GM18870 (cell line): ENCODE data around the gene ABCG2.
"Not testable (repeated sequence)": the region's sequence is repeated elsewhere in the genome, so short reads cannot be mapped to it uniquely, and the experiment has no call there.

Experiments
- ATAC-seq: cut with Tn5 transposase; IDR thresholded peaks from one replicate; pipeline ENCODE4 v1.9.1; 2021; ENCODE audit warnings: moderate library complexity; ENCODE audit not compliant: unreplicated experiment

The ABCG2 gene

GRCh38 chr4:88119943-88120342, 38.5 kb downstream of the ABCG2 start:
- ATAC-seq: no peak

- ATAC-seq: no peak
Measured at GRCh38 chr4:88115587-88115986, 42.9 kb downstream of the ABCG2 start.

DNA sequence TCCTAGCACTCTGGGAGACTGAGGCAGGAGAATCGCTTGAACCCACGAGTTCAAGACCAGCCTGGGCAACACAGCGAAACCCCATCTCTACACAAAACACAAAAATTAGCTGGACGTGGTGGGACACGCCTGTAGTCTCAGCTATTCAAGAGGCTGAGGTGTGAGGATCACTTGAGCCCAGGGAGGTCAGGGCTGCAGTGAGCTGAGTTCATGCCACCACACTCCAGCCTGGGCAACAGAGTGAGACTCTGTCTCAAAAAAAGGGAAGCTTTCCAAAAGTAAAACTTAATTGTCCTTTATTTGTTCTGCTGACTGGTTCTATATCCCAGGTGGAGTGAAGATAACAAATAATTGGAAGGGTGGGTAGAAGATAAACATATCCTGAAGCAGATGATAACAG, 45.6 kb downstream of the ABCG2 start:
- no peak for ATAC-seq

DNA sequence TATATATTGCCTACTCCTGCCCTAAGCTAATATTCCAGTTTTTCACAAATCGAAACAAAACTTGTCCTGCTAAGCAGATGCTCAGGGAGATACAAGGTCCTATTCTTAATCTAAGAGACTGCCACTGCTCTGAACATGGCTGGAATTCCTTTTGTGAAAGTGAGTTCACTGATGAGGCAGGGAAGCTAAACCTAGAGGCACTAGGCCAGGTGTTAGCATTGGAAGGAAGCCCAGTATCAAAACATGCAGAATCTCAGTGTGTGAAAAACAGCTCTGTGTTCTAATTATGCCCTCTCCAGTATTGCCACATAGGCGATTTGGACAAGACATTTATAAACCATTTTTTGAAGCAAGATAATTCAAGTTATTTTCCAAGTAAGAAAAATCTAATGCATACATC, 47.6 kb downstream of the ABCG2 start:
- ATAC-seq: no peak

DNA sequence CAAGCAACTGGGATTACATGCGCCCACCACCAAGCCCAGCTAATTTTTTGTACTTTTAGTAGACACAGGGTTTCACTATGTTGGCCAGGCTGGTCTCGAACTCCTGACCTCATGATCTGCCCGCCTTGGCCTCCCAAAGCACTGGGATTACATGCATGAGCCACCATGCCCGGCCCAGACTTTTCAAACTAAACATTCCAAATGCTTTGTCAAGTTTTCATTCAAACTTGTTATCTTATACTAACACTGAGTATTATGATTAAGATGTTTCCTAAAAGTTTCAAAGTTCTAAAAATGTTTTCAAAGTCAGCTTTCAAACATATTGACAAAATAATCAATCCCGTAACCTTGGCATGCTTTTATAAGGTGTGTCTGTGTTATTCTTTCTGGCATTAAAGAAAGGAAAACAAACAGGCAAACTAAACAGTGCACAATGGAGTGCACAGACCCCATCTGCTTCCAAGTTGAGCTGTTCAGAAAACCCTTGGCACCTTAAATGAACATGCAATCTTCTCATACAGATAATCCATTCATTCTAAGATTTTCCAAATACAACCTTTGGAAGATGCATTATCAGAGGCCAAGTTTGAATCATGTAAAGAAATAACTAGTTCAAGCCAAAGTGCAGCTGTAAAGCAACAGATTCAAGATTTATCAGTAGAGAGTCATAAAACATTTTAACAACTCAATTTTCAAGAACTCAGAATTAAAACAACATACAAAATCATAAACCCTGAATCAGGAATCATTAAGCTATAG, 49.1 kb downstream of the ABCG2 start:
- no peak for ATAC-seq

DNA sequence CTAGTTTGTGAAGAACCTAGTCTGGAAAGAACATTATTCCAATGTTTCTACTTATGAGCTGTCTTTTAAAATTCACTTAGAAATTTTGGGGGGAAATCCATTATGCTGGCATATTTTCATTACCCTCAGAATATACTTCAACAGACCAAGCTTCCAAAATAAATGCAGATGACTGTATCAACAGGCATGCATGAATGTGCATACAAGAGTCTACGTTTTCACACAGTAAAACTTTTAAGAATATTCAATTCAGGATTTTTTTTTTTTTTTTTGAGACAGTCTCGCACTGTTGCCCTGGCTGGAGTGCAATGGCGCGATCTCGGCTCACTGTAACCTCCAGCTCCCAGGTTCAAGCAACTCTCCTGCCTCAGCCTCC, 49.7 kb downstream of the ABCG2 start:
- ATAC-seq: no peak

- not testable (repeated sequence) for ATAC-seq
Measured at GRCh38 chr4:88108108-88108465, 50.4 kb downstream of the ABCG2 start.

- no peak for ATAC-seq
Measured at GRCh38 chr4:88107406-88108107, 50.9 kb downstream of the ABCG2 start.

DNA sequence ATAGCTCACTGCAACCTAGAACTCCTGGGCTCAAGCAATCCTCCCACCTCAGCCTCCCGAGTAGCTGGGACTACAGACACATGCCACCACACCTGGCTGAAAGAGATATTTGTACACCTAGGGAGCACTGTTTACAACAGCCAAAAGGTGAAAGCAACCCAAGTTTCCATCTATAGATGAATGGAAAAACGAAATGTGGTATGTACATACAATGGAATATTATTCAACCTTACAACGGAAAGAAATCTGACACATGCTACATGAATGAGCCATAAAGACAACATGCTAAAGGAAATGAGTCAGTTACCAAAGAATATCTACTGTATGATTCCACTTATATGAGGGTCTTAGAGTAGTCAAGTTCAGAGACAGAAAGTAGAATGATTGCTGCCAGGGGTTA, 52.2 kb downstream of the ABCG2 start:
- ATAC-seq: no peak

GRCh38 chr4:88104902-88105610, 53.4 kb downstream of the ABCG2 start:
- ATAC-seq: no peak

DNA sequence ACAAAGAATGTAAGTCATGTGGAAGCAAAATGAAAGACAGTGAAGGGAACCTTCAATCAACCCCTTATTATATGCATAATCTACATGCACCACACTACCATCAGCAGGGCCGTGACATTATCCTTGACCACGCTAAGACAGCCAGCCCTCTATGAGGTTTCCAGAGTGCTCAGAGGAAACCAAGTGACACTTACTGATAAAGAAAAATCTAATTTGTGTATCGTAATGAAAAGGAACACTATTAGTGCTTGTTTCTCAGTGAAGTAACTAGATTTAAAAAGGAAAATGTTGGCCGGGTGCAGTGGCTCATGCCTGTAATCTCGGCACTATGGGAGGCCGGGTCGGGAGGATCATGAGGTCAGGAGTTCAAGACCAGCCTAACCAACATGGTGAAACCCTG, 56.4 kb downstream of the ABCG2 start:
- no peak for ATAC-seq

DNA sequence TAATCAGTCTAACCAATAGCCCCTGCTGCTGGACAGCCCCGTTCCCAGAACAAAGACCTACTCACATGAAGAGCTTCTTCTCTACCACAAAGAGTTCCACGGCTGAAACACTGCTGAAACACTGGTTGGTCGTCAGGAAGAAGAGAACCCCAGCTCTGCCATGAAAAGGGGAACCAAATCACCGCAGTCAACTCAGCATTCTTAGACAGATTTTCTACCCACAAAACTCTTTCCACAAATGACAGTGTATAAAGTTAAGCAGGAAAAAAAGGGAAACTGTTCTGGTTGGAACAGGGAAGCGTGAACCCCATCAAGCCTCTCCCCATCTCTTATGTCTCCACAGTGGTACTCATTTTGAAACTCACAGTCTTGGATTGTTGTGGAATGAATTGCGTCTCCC, 57.3 kb downstream of the ABCG2 start:
- ATAC-seq: no peak

- no peak for ATAC-seq
Measured at GRCh38 chr4:88098993-88099752, 59.3 kb downstream of the ABCG2 start.

GRCh38 chr4:88097781-88098180, 60.7 kb downstream of the ABCG2 start:
- ATAC-seq: no peak

DNA sequence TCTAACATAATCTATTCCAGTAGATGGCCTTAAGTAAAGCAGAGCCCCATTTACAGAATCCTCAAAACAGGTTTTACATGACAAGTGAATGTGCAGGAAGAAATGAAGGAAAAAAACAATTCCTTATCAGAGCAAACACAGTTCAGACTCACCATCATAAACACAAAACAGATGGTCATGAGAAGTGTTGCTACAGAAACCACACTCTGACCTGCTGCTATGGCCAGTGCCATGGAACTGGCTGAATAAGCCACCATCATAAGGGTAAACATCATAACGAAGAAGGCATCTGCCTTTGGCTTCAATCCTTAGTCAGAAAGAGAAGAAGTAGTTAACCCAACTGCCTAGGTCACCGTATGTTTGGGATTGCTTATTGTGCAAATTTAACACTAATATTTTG, 61.1 kb downstream of the ABCG2 start:
- ATAC-seq: no peak

GRCh38 chr4:88093874-88094273, 64.6 kb downstream of the ABCG2 start:
- no peak for ATAC-seq

DNA sequence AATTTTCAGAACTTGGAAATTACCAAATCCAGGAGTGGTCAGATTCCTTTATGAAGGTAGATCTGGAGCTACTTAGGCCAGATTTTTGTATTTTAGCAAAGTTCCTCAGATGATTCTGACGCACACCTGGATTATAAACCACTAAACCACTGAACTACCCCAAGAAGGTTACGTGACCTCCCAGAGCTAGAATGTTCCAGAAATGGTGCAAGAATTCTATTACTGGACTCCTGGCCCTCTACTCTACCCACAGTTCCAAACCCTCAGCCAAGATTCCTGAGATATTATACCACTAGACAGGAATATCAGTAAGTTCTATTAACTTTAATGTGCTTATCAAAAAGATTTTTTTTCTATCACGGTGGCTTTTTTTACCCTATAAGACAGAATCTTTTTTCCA, 67.1 kb downstream of the ABCG2 start:
- ATAC-seq: no peak

GRCh38 chr4:88090898-88091297, 67.5 kb downstream of the ABCG2 start:
- ATAC-seq: no peak

- no peak for ATAC-seq
Measured at GRCh38 chr4:88087004-88087403, 71.4 kb downstream of the ABCG2 start.

GRCh38 chr4:88080626-88081025, 77.8 kb downstream of the ABCG2 start:
- no peak for ATAC-seq

DNA sequence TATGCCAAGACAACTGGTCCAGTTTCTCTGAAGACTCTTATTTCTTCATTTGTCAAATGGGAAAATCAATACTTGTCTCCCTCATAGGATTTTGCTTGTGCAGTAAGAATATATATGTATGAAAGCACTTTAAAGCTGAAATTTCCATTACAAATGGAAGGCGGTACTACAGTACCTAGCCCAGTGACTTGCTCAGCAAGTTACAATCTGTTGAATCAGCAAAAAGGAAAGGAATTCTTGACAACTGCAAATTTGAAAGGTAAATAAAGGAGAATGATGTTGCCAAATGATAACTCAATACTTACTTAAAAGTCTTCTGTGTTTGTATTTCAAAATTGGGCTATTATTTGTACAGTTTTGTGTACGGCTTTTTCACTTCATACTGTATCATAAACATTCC, 79.9 kb downstream of the ABCG2 start:
- no peak for ATAC-seq
